GM21390 (cell line): Measurements from ENCODE around the gene SH3BP5.
A peak's percentile ranks its signal among the peaks of the same experiment; 100 is the strongest.

ENCODE experiments used
- ATAC-seq: cut with Tn5 transposase; IDR thresholded peaks from one replicate; pipeline ENCODE4 v1.9.1; 2021; ENCODE audit not compliant: unreplicated experiment

The SH3BP5 gene

DNA sequence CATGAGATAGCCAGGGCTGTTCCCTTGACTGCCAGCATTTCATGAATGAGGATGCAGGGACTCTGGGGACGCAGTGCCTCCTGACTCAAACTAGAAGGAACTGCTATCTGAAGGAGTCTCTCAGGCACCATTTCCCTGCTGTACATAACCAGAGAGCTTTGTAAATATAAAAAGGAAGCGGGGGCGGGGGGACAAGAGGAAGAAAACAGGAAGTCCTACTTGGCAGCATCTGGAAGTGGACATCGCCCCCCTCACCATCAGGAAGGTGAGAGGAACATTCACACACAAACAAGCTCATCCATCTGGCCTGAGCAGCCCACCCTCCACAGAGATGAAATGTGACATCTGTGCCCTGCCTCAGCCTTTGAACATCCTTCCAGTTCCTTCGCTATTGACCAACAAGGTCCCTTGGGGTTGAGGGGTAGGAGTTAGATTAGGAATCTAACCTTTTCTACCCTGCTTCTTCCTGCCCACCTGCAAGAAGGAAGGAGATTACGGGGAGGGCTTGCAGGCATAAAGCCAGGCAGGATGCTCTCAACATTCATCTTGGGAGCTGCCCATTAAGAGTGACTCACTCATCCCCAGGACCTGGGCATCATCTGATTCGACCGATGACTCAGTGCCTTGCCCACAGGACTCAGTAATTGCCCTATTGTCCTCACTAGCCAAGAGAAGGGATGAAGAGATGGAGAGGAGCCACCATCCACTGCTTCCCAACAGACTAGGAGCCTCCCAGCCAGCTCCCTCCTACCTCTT, 31.9 kb downstream of the SH3BP5 start:
- ATAC-seq = no peak

DNA sequence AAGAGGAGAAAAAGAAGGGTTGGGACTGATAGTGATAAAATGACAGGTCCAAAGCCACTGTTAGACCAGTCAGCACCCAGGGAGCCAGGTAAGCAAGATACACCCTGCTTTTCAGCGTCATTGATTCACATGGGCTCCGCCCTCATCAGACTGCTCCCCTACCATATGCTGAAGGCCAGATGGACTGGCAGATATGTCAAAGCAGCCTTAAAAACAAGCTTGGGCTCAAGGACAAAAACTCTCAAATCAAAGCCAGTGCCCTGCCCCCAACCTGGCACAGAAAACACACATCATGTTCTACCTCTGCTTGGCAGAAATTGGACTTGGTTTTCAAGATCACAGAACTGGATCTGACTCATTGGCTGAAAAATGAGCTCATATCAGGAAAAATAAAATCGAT, 33.4 kb downstream of the SH3BP5 start:
- ATAC-seq = no peak

DNA sequence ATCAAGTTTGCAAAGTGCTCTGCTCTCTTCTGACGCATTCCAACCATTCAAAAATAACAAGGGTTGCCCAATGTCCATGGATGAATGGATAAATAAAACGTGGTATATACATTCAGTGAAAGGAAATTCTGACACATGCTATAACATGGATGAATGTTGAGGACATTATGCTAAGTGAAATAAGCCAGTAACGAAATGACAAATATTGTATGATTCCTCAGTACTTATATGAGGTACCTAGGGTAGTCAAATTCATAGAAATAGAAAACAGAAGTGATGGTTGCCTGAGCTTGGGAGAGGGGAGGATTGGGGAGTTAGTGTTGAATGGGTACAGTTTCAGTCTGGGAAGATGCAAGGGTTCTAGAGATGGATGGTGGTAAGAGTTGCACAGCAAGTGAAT, 33.9 kb downstream of the SH3BP5 start:
- ATAC-seq = no peak

DNA sequence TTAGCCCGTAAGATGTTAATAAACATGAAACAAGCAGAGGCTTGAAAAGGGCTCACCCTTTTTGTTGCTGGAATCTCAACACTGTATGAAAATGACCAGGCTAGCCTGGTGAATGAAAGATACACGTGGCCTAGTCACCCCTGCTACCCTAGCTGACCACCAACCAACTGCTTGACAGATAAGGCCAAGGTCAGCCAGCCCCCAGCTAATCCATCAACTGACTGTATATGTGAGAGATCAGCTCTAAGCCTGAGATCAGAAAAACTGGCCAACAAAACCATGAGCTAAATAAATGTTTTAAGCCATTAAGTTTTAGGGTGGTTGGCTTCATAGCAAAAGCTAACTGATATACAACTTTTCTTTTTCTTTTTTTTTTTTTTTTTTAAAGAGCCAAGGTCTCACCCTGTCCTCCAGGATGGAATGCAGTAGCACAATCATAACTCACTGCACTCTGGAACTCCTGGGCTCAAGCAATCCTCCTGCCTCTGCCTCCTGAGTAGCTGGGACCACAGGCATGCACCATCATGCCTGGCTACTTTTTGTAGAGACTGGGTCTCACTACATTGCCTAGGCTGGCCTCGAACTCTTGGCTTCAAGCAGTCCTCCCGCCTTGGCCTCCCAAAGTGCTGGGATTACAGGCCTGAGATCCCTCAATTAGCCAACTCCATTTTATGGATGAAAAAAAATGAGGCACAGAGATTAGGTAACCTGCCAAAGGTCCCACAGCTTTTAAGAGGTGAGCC, 34.6 kb downstream of the SH3BP5 start:
- ATAC-seq = no peak

DNA sequence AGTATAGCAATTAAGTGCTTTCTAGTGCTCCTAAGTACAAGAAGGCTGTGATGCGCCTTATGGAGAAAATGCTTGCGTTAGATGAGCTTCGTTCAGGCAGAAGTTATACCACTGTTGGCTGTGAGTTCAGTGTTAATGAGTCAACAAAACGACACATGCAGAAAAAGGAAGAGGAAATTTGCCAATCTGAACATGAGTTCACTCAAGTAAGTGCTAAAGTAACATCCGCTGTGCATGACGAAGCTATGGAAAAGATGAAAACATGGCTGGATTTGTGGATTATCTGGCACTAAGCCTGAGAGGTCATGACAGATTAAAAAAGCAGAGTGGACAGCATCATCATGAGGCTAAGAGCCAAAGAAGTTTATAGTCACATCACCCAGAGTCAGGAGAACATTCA, 36.9 kb downstream of the SH3BP5 start:
- no peak for ATAC-seq

DNA sequence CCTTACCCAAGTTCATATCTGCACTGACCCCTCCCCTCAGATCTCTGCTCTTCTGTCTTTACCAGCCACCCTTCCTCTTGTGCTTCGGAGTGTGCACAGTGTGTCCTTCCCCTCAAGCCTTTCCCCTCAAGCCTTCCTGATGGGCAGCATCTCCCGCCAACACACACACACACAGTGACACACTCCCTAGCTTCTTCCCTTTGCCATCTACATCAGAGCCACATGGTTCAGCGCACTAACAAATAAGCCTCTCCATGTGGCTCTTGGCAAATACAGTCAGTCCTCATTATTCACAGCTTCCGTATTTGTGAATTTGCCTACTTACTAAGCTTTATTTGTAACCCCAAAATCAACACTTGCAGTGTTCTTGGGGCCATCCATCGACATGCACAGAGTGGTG, 37.5 kb downstream of the SH3BP5 start:
- no peak for ATAC-seq

DNA sequence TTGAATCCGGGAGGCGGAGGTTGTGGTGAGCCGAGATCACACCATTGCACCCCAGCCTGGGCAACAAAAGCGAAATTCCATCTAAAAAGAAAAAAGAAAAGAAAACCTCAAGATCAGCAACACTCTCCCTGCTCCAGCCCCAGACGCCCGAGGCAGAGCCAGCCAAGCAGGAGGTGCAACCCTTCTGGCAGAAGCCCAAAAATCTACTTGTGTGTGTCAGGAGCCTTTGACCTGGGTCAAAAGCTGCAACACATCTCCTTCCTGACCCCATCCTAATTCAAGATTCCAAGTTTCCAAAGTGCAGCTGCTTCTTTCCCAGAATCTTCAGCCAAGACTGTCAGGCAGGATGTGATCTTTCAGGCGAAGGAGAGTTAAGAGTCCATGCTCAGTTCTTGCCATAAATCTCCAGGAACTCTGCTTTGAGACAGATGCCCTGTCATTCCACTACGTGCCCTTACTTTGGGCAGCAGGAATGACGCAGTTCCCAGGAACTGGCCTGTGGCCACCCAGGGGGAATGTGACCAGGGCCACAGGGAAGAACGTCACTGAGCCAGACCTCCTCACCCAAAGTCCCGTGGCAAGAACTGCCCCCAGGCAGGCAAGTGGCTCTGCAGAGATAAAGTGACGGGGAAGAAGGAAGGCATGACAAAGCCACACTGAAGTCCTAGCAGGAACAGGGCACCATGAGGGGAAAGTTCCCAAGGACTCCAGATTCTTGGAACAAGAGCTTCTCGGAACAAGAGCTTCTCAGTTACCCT, 39.4 kb downstream of the SH3BP5 start:
- no peak for ATAC-seq

DNA sequence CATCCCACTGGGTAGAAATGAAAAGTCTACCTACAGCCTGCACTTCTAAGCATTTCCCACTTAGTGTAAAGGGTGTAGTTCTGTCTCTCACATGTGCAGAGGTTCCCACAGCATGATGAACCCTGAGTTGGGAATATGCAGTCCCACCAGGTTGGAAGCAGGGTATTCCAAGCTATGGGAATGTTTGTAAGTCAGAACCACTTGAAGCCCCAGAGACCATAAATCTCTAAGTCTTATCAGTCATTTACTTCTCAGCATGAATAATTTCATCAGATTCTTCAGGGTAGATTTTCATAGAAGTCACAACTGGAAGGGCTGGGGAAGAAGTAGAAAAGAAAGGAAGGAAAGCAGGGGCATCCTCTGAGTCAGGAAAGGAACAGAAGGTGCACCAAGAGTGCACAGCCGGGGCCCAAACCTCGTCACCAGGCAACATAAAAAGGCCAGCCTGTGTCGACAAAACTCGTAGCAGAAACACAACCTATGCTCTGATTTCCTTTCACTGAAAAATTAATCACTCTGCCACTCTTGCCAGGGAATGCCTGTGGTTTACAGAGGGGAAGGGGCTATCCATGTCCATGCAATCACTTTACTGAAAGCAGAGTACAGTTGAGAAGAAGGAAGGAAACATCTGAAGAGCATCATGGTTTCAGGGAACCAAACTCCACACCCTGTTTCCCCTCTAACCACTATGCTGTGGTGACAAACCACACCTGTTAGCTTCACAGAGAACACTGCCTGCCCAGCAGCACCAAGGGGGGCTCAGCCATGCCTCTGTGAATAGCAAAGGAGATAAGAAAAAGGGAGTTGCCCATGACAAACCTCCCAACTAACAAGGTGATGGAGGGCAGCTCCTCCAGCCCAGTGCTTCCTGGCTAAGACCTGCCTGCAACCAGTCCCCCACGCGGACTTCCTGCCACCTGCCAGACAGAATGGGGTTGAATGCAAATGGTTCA, 40.5 kb downstream of the SH3BP5 start:
- peak; percentile 96 for ATAC-seq

DNA sequence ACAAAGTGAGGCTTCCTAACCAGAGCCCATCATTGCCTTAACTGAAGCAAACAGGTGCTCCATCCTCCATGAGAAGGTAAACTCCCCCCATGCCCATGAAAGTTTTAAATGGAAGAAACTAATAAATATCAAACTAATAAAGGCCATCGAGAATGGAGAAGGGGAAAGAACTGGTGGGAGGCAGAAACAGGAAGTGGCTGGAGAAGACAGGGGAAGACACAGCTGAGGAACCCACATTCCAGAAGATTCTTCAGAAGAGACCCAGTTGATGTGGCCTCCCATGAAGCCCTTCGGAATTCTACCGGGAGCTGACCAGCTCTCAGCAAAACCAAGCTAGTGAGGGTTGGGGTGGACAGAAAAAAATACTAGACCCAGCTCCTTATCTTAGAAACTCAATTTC, 41.6 kb downstream of the SH3BP5 start:
- no peak for ATAC-seq

DNA sequence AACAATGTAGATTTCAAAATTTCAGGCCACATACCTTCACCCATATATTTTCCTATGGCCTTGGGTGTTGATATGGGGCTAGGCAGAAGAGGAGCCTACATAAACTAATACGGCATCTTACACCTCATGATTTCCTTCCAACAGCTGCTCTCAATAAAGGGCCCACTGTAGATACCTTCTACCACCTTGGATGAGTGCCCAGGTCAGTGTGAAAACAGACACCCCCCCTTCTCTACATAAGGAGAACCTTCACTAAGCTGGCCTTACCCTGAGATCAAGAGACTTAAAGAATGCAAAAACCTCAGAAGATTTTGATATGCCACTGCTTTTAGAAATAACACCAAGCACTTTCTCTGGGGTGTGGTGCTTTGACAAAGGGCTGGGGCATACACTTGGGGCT, 42.7 kb downstream of the SH3BP5 start:
- no peak for ATAC-seq

DNA sequence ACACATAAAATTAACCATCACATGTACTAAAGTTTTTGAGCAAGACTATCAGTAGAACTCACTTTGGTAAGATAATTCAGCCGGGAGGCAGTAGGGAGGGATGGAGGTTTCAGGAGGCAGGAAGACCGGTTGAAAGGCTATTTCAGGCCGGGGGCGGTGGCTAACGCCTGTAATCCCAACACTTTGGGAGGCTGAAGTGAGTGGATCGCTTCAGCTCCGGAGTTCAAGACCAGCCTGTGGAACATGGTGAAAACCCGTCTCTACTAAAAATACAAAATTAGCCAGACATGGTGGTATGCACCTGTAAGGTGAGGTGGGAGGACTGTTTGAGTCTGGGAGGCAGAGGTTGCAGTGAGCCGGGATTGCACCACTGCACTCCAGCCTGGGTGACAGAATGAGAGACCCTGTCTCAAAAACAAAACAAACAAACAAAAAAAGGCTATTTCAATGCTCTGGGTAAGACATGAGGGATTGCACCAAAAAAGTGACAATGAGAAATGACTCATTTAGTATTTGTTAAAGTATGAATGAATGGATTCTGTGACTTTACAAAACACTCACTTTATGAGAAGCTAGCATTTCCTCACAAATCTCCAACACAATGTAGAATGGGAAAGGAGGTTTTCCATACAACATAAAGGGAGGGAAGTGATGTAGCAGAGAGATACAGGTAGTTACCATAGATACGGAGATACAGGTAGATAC, 43.9 kb downstream of the SH3BP5 start:
- no peak for ATAC-seq

DNA sequence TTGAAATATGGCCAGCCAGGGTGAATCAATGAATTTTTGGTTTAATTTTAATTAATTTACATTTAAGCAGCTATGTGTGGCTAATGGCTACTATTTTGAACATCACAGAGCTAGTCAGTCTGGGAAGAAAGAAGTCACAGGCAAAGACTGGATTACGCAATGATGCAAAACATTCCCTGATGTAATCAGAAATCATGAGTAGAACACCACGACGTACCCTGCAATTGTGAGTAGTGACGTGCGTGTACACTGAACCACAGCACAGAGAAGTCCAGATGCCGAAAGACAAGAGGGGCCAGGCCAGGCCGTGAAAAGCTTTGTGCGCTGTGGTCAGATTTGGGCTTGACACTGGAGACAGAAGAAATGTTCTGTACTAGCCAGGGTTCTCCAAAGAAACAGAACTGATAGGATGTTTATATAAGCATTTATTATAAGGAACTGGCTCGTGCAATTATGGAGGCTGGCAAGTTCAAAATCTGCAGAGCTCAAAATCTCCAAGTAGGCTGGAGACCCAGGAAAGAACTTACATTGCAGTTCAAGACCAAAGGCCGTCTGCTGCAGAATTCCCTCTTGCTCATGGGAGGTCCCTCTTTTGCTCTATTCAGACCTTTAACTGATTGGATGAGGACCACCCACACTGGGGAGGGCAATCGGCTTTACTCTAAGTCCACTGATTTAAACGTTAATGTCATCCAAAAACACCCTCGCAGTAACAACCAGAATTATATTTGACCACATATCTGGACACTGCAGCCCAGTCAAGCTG, 44.6 kb downstream of the SH3BP5 start:
- no peak for ATAC-seq

DNA sequence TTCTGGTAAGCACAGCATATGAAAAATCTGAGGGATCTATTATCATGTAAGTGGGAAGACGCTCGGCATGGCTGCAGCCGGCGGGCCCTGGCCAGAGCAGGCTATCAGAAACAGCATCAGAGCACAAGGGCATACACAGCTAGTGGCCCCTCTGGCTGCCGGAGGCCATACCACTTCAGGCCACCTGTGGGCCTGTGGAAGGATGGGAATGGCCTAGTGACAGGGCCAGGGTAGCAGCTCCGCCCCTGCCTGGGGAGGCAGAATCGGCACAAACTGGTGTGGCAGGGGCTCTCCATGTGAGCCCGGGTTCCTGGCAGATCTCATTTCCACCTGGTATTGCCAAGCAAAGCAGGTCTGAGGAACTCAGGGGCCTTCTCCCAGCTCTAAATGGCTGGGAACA, 46.4 kb downstream of the SH3BP5 start:
- no peak for ATAC-seq

DNA sequence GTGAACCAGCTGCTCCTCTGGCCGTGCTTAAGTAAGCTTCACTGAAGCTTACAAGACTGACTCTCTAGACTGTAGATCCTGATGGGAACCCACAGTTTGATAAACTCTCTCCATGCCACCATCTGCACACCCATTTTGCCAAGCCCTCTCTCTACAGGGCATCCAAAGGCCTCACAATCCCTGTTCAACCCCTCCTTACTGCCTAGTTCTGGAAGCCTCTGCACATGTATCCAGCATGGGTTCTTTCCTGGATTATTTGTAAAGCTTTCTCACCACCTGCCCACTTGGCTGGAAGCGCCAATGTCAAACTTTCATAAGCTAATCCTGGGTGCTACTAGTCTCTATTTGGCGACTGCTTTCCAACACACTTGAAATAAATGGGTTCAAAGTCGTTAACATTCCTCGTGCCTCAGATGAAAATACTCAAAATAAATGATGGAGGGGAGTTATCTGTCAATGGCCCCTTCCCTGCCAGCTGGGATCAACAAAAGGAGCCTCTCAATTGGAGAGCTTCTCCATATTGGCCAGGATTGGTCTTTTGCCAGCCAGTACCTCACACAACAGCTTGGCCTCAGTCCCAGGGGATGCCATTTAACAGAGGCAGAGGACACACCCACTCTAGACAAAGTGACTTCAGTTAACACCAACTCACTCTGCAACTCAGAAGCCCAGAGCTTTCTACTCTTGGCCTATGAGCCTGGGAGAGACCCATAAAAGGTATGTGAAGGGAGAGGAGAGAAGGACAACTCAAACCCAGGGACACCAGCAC, 48.1 kb downstream of the SH3BP5 start:
- ATAC-seq = no peak

DNA sequence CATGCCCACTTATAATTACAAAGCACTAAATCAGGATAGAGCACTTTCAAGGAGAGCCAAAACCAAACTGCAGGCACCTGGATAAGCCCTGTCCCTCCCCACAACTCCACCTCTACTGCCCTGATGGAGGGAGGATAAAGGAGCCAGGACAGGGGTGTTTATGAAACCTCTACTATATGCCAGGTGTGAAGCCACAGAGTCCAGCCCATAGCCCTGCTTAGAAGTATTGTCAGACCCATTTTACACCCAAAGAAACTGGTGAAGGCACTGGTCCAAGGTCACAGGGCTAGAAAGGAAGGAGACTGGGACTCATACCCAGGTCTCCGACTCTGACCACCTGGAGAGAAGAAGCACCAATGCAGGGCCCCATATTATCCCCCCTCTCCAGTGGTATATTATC, 48.7 kb downstream of the SH3BP5 start:
- ATAC-seq = no peak

DNA sequence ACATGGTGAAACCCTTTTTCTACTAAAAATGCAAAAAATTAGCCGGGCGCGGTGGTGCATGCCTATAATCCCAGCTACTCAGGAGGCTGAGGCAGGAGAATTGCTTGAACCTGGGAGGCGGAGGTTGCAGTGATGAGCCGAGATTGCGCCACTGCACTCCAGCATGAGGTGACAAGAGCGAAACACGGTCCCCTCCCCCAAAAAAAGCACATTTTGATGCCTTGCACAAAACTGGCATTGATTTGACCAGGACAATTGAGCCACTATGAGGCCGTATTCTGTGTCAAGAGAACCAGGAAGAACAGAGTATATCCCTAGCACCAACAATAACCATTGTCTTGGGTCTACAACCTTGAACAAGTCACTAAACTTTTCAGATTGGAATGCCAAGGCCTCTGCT, 50.6 kb downstream of the SH3BP5 start:
- no peak for ATAC-seq

DNA sequence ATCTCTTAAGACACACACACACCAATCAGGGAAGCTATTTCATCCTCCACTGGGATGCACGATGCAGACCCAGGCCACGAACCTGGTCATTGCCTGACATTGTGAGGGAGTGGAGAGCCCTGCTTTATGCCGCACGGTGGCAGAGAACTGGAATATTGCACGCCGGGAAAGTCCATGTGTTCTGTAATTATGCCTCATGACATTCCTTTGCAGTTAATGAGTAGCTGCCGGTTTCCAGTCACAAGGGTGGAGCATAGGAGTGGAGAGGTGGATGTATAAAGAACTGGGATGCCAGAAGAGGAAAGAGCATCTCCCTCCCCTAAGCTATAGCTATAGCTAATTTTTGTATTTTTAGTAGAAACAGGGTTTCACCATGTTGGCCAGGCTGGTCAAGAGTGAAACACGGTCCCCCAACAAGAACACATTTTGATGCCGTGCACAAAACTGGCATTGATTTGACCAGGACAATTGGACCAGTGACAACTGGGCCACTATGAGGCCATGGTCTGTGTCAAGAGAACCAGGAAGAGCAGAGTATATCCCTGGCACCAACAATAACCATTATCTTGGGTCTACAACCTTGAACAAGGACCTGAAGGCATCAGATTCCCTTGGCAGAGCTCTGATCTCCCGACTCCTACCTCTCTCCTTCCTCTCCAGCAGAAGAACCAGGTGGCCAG, 51.4 kb downstream of the SH3BP5 start:
- ATAC-seq = no peak
